B cell (primary cell): ENCODE results near the gene POMGNT1. TPM values are rescaled to one million over a fixed set of nuclear protein-coding genes. Genes with fewer than 3 reads are reported as not detected.

ENCODE experiments used
- ATAC-seq: fragments of 200-7000 bp; cut with Tn5 transposase; one replicate; pipeline ENCODE4 v1.10.0; 2021; ENCODE audit warnings: low read depth, mild to moderate bottlenecking, moderate number of reproducible peaks, moderate library complexity
- CTCF ChIA-PET: fragments of 350-600 bp; sonication (Branson Sonifier 250); formaldehyde crosslinking; loops from one replicate; lab custom pipeline; 2021; ENCODE audit warnings: antibody characterized with exemption, inconsistent platforms; lab: Charles Lee
- POLR2A ChIA-PET: fragments of 350-600 bp; sonication (Branson Sonifier 250); formaldehyde crosslinking; loops from one replicate; lab custom pipeline; 2021; ENCODE audit warnings: antibody characterized with exemption; lab: Charles Lee
- DNase-seq: peaks from one replicate; pipeline ENCODE4 v3.0.0; 2013
- H2AFZ ChIP-seq: 2 replicates; pipeline ENCODE4 v1.6.1; 2012; ENCODE audit warnings: mild to moderate bottlenecking, low read depth, low read length; ENCODE audit not compliant: insufficient read depth, poor library complexity, severe bottlenecking
- H3K27ac ChIP-seq, 2 donors: 1 replicate in 1 of 2; 2 replicates in 1 of 2; pipeline ENCODE4 v1.5.1; 2012 to 2013; ENCODE audit warnings: low read length in 2 of 2, mild to moderate bottlenecking in 2 of 2, moderate library complexity in 1 of 2
- H3K27me3 ChIP-seq, 4 experiments: fragments of 200-600 bp in 1 of 4; sonication (generic) in 1 of 4; replicated peaks in 1 of 4; 1 replicate in 2 of 4; 2 replicates in 2 of 4; pipeline versions ENCODE4 v1.6.1 to v1.7.0; 2013 to 2016; ENCODE audit warnings: low read length in 3 of 4, mild to moderate bottlenecking in 2 of 4, mixed read lengths in 1 of 4, moderate library complexity in 1 of 4; ENCODE audit not compliant: insufficient read depth in 4 of 4, control insufficient read depth in 3 of 4; ENCODE audit errors: control extremely low read depth in 1 of 4
- H3K36me3 ChIP-seq, 2 experiments: replicated peaks in 1 of 2; 1 replicate in 1 of 2; 2 replicates in 1 of 2; pipeline versions ENCODE4 v1.6.1 to v1.7.1; 2013; ENCODE audit warnings: low read length in 1 of 2; ENCODE audit not compliant: insufficient read depth in 2 of 2, control insufficient read depth in 1 of 2; ENCODE audit errors: control extremely low read depth in 1 of 2, extremely low read depth in 1 of 2
- H3K4me1 ChIP-seq, 2 donors: fragments of 200-600 bp in 1 of 2; sonication (generic) in 1 of 2; 1 replicate in 1 of 2; 2 replicates in 1 of 2; pipeline versions ENCODE4 v1.5.1 to v1.6.1; 2013 to 2017; ENCODE audit warnings: low read length in 2 of 2; ENCODE audit not compliant: control insufficient read depth in 2 of 2, insufficient read depth in 2 of 2
- H3K4me2 ChIP-seq: replicated peaks from 2 replicates; pipeline ENCODE3; 2012; ENCODE audit warnings: mild to moderate bottlenecking, low read depth, low read length; ENCODE audit not compliant: poor library complexity, severe bottlenecking
- H3K4me3 ChIP-seq, 5 experiments: fragments of 200-600 bp in 1 of 5; sonication (generic) in 1 of 5; 1 replicate in 3 of 5; 2 replicates in 2 of 5; pipeline versions ENCODE4 v1.5.1 to v1.7.0; 2011 to 2016; ENCODE audit warnings: low read length in 4 of 5, mild to moderate bottlenecking in 4 of 5, low read depth in 2 of 5, control low read depth in 1 of 5, moderate library complexity in 1 of 5; ENCODE audit not compliant: insufficient read depth in 1 of 5; ENCODE audit errors: control extremely low read depth in 1 of 5, extremely low read depth in 1 of 5
- H3K79me2 ChIP-seq: fragments of 200-600 bp; sonication (generic); one replicate; pipeline ENCODE4 v1.6.0; 2016; ENCODE audit warnings: low read length; ENCODE audit not compliant: control insufficient read depth, insufficient read depth
- H3K9ac ChIP-seq: fragments of 200-600 bp; sonication (generic); 2 replicates; pipeline ENCODE4 v1.6.1; 2017; ENCODE audit warnings: mild to moderate bottlenecking, low read length, moderate library complexity
- H3K9me3 ChIP-seq, 3 donors: one replicate each; pipeline versions ENCODE4 v1.6.1 to v1.7.1; 2013; ENCODE audit warnings: low read length in 2 of 3; ENCODE audit not compliant: control insufficient read depth in 2 of 3, insufficient read depth in 1 of 3; ENCODE audit errors: control extremely low read depth in 1 of 3
- H4K20me1 ChIP-seq: 2 replicates; pipeline ENCODE4 v1.6.0; 2012; ENCODE audit warnings: mild to moderate bottlenecking, low read length; ENCODE audit not compliant: insufficient read depth, control insufficient read depth, poor library complexity, severe bottlenecking
- H3K27ac Mint-ChIP-seq: one replicate; pipeline ENCODE4 v1.8.0; 2021; ENCODE audit warnings: mixed read lengths
- H3K27me3 Mint-ChIP-seq: one replicate; pipeline ENCODE4 v1.8.0; 2021; ENCODE audit warnings: mixed read lengths
- H3K4me1 Mint-ChIP-seq: one replicate; pipeline ENCODE4 v1.8.0; 2021; ENCODE audit warnings: mixed read lengths
- H3K4me3 Mint-ChIP-seq: one replicate; pipeline ENCODE4 v1.8.0; 2021; ENCODE audit warnings: mixed read lengths
- H3K9me3 Mint-ChIP-seq: one replicate; pipeline ENCODE4 v1.8.0; 2022; ENCODE audit warnings: mixed read lengths; ENCODE audit not compliant: insufficient read depth
- EZH2 ChIP-seq: IDR thresholded peaks from 2 replicates; pipeline ENCODE4 v1.6.1; 2012; ENCODE audit warnings: borderline replicate concordance, low read depth, mild to moderate bottlenecking, moderate library complexity, low read length; ENCODE audit not compliant: insufficient read depth, poor library complexity, severe bottlenecking
- WGBS: methylation state at CpG from one replicate; pipeline ENCODE4 v1.1.5; 2013; ENCODE audit warnings: missing lambda C conversion rate; ENCODE audit not compliant: insufficient coverage; 5-methylcytosine and 5-hydroxymethylcytosine counted together
- intact Hi-C: fragments of 100-400 bp; cut with micrococcal nuclease; formaldehyde crosslinking; loops from one replicate; pipeline ENCODE4 v1.10.0; 2022
- polyA plus RNA-seq: library from polyadenylated mRNA; depleted of rRNA; stranded (reverse); fragments of >200 nt; gene quantifications from 2 replicates; pipeline ENCODE4 v1.2.3, GENCODE V29; 2012
- total RNA-seq, 2 donors: library from RNA; stranded (reverse); fragments of 120-200 nt in 1 of 2; gene quantifications; 1 replicate in 1 of 2; 2 replicates in 1 of 2; pipeline versions ENCODE4 v1.2.3 to v1.2.4, GENCODE V29; 2013 to 2022
- TF ChIP-seq, protein P1 (sequence below): fragments of 200-600 bp; IDR thresholded peaks from one replicate; pipeline ENCODE4 v1.8.0; 2022; ENCODE audit warnings: antibody characterized with exemption, mild to moderate bottlenecking

Gene POMGNT1
- total and polyA plus RNA-seq, 2 donors (not counting 1 experiment from before 2014, with no cell fraction given), result 32.6 to 51.0 TPM

DNA sequence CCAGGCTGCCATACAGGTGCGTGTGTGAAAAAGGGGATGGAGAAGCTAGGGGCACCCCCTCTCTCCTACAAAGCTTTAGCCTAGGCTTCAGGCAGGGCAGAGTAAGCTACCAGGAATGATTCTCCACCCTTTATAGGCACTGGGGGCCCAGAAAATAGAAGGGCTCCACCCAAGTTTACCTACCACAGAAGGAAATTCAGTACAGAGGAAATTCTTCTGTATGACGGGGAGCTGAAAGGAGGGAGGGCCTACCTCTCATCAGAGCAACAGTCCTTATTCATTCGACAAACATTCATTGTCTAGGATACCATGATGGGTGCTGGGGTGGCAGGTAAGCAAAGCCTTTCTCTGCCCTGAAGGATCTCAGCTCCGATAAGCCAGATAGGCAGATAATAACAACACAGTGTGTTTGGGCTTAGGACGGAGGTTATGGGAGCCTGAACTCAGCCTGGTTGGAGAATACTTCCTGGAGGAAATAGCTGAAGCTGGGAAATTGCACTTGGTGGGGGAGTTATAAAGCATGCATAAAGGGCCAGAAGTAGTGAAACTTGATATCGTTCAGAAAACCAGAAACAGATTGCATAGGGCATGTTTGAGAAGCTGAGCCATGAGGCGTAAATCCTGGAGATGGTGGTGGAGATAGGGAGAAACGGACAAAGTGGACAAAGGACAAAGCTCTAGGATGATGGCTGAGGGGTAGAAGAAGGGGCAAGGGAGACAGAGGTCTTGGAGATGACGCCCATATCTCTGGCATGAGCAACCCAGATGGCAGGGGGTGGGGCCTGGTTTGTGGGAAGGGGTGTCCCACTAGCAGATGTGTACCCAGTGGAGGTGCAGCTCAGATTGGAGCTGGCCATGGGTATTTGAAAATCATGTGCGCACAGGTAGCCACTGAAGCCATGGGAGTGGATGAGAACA, 16.6 kb downstream of the POMGNT1 start:
- no peak overlapping the region for H2AFZ ChIP-seq
- TF ChIP-seq EZH2, result no peak
- TF ChIP-seq, protein P1, sequence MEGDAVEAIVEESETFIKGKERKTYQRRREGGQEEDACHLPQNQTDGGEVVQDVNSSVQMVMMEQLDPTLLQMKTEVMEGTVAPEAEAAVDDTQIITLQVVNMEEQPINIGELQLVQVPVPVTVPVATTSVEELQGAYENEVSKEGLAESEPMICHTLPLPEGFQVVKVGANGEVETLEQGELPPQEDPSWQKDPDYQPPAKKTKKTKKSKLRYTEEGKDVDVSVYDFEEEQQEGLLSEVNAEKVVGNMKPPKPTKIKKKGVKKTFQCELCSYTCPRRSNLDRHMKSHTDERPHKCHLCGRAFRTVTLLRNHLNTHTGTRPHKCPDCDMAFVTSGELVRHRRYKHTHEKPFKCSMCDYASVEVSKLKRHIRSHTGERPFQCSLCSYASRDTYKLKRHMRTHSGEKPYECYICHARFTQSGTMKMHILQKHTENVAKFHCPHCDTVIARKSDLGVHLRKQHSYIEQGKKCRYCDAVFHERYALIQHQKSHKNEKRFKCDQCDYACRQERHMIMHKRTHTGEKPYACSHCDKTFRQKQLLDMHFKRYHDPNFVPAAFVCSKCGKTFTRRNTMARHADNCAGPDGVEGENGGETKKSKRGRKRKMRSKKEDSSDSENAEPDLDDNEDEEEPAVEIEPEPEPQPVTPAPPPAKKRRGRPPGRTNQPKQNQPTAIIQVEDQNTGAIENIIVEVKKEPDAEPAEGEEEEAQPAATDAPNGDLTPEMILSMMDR, result no peak
- no peak overlapping the region for H3K4me3 ChIP-seq
- H4K20me1 ChIP-seq, result no peaks in the 10 kb centered on the region
- H3K27ac Mint-ChIP-seq, result no peak overlapping the region
- no peak for ATAC-seq
- H3K9me3 ChIP-seq, result no peaks in the 10 kb centered on the region
- H3K79me2 ChIP-seq, result no peaks in the 10 kb centered on the region
- POLR2A ChIA-PET, result interaction anchor here (1.0 kb wide), 1 partner anchor 144 kb away, joined by 3 read pairs; no protein-coding TSS in a partner anchor
- 80% methylated on average over 6 of the region's 10 CpGs for WGBS
- H3K4me1 ChIP-seq, result peaks cover 14 to 19% of the 10 kb centered on the region in 2 donors
- H3K4me3 Mint-ChIP-seq, result no peak overlapping the region
- no peaks in the 10 kb centered on the region for H3K9me3 Mint-ChIP-seq
- H3K9ac ChIP-seq, result no peak overlapping the region
- H3K27ac ChIP-seq, result no peak overlapping the region
- CTCF ChIA-PET, result interaction anchor here (0.8 to 13.8 kb wide), 9 partner anchors 8 to 144 kb away, joined by 3 to 249 read pairs (median 3); no protein-coding TSS in a partner anchor
- no peaks in the 10 kb centered on the region for H3K27me3 Mint-ChIP-seq
- H3K4me2 ChIP-seq, result no peak overlapping the region
- no peak for DNase-seq
- intact Hi-C loops, result no loop called here
- no peaks in the 10 kb centered on the region for H3K27me3 ChIP-seq
- H3K36me3 ChIP-seq, result no peaks in the 10 kb centered on the region
- peaks cover 13% of the 10 kb centered on the region for H3K4me1 Mint-ChIP-seq
